SW480 (cell line): ENCODE results near the gene MPP1.
"Not testable (repeated sequence)": the region's sequence is repeated elsewhere in the genome, so short reads cannot be mapped to it uniquely, and the experiment has no call there.

ENCODE experiments used
- DNase-seq: peaks from one replicate; pipeline ENCODE4 v3.0.0-alpha.2; 2016; ENCODE audit warnings: low spot score

The MPP1 gene

DNA sequence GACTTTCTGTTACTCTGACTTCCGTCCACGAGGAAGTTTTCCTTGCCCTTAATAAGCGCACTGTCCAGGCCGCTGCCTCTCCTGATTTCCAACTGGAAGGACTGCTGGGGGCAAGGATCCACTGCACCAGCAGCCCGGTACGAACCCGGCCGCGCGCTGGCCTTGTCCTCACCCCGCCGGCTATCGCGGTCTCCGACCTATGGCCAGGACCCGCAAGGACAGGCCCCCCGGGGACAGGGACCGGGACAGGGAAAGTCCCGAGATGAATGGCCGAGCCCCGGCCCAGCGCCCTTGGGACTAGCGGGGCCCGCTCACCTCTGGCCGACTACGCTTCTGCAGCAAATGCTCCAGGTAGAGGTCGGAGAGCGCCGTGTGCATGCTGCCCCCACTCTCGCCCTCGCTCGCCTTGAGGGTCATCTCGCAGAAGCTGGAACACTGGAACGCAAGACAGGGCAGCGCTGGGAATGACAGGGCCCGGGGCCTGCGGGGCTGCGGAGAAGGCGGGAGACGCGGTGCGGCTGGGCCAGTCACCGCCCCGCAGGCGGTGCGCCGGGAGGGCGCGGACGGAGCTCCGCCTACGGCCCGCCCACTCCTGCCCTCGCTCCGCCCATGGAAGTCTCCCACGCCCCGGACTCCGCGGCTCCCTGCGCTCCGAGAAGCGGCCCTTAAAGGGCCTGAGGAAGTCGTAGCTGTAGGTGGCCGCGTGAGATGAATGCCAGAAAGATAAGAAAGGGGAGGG, at the start of gene MPP1:
MPP1 (minus strand) TSS at position 529 of the 739 bp plus-strand sequence; CDS start at position 417, 112 bp downstream.
- peak; percentile 60 for DNase-seq

DNA sequence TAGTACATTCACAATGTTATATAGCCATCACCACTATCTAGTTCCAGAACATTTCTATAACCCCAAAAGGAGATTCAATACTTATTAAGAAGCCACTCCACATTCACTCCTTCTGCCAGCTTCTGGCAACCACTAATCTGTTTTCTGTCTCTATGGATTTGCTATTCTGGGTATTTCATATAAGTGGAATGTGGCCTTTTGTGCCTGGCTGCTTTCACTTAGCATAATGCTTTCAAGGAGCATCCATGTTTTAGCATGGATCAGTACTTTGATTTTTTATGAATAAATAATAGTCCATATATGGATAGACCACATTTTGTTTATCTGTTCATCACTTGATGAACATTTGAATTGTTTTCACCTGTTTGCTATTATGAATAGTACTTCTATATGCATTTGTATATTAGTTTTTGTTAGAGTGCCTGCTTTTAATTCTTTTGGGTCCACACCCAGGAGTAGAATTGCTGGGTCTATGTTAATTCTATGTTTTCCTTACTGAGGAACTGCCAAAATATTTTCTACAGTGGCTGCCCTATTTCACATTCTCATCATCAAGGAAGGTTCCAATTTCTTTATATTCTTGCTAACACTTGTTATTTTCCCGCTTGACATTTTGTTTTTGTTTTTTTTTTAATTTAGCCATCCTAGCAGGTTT, 45.8 kb upstream of the MPP1 start:
- no peak for DNase-seq

DNA sequence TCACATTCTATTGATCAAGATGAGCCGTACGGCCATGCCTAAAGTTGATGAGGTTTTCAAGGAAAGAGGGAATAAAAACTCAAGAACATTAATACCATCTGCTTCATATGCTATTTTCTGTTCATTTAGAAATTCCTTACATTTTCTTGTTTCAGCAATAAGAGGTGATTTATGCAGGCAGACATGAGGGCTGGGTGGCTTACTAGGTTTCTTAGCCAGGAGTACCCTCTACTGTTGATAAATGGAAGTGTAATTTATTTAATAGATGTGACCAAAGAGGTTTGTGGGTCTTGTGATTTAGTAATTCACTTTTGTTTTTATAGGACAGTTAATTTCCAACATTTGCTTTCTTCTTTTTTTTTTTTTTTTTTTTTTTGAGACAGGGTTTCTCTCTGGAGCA, 35.6 kb upstream of the MPP1 start:
- DNase-seq, result peak; percentile 62

DNA sequence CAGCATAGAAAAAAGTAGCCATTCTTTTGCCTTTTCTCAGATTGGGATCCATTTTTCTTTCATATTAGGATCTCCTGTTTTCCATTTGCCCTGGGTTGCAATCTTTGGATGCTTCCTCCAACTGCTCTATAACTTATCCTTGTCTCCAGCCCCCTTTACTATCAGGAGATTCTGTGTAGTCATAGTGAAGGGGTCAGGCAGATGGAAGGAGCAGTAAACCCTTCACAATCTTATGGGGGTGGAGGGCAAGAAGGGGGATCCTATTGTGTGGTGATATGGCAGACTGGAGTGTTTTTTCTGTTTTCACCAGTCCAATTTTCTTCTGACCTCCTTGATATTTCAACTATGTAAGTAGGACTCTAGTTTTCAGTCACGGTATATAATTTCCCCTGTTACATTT, 30.9 kb upstream of the MPP1 start:
- DNase-seq, result no peak

GRCh38 chrX:154834562-154834961, 29.3 kb upstream of the MPP1 start, which contains the start of gene SMIM9:
SMIM9 (minus strand) TSS chrX:154834662; CDS start chrX:154830856, 3,806 bp downstream.
- DNase-seq, result no peak

DNA sequence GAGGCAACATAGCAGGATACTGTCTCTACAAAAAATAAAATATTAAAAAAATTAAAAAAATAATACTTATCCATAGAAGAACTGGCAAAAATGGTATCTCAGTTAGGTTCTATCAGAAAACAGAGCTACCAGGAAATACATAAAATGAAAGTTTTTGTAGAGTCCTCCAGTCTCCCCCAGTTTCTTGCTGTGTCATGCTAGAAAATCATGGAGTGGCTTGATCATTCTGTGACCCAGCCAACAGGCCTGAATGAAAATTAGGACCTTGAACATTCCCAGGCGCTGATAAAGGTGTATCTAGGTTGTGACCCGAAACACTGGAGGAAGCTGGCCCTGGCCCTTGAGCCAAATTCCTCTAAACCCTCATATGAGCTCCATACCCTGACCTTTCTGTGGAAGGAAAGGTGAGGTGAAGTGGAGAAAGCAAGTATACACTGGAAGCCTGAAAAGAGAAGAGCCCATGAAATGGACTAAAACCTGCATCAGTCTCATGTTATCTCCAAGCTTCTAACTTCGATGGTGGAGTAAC, 28.5 kb upstream of the MPP1 start:
- no peak for DNase-seq

GRCh38 chrX:154829926-154830442, 24.7 kb upstream of the MPP1 start:
- no peak for DNase-seq

DNA sequence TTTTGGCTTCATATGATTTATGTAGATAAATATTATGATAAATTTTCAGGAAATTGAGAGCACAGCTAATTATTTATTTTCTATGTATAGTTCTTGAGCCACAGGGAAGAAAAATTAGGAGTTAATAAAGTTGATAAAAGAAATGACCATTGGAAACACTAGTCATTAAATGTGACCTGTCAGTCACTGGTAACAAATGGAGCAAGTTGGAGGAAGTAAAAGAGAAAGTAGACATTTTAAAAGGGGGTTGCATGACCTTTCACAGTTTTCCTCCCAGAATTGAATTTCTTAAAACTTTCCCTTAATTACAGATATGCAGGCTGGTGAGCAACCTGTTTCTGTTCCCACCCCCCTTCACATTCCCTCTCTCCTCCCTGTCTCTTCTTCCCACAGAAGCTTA, 23.8 kb upstream of the MPP1 start:
- no peak for DNase-seq

DNA sequence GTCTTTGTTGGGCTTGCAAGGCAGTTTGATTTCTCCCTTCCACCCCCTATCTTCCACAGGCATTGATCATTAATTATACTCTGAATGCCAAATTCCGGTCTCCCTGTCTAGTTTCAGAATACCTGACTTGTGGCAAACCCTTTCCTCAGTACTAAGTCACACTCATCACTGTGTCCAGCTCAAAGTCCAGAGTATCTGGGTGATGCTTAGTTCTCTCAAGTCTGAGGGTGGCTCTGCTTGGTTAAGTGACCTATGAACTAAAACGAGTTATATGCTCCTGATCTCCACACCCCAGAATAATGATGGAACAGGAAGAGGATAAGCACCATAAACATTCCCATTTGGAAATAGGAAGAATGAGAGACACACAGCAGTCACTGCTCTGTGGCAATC, 22.7 kb upstream of the MPP1 start:
- no peak for DNase-seq

- DNase-seq, result no peak
These were observed 22.1 kb upstream of the MPP1 start for GRCh38 chrX:154827194-154828015.

- DNase-seq, result not testable (repeated sequence)
These were observed 20.3 kb upstream of the MPP1 start for GRCh38 chrX:154825586-154825985.

- DNase-seq, result no peak
These were observed 19.4 kb upstream of the MPP1 start for GRCh38 chrX:154824638-154825037.

GRCh38 chrX:154822029-154822428, 16.7 kb upstream of the MPP1 start:
- no peak for DNase-seq

DNA sequence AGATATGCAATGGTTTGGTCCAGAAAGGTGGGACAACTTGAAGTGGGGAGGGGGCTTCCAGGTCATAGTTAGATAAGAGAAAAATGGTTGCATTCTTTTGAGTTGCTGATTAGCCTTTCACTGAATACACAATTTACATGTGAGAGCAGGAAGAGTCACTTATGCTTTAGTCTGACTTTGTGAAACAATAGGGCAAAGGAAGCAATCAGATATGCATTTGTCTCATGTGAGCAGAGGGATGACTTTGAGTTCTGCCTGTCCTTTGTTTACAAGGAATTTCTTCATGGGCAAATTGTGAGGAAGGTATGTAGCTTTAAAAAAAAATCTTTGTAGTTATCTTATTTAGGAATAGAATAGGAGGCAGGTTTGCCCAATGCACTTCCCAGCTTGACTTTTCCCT, 16.2 kb upstream of the MPP1 start:
- no peak for DNase-seq

GRCh38 chrX:154819771-154820341, 14.6 kb upstream of the MPP1 start:
- DNase-seq, result no peak

DNA sequence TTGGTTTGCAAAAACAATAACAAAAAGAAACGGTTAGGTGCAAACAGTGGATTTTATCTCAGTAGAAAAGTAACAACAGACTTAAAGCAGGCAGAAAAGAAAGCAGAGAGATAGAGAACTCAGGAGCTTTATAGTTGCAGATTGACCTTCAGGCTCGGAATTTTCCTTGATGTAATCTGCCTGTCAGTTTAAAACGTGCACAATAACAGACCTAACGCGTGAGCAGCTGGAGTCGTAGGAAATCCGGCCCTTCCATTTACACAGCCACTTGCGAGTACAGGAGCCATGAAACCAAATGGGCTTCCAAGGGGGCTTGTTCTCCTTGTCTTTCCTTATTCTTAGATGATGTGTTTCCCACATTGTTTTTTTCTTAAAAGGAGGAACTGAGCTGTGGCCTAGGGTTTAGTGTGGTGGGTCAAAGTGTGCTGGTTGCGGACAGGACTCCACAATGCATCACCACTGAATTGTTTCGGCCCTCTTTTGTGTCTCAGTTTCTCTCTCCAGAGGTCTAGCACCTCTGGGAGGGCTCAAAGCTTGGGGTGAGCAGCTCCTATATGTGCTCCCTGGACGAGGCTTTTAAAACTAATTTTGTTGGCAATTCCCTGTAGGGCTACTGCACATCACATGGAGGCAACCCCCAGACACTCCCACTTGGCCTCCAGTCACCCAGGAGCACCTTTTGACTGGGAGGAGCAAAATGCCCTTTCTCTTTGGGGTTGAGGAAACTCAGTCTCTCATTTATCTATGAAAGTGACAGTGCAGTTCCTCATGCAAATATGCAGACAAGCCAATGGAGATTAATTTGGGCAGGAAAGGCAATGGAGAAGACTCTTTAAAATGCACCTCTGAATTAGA, 13.9 kb upstream of the MPP1 start:
- DNase-seq, result no peak

- DNase-seq, result not testable (repeated sequence)
These were observed 11.8 kb upstream of the MPP1 start for GRCh38 chrX:154817048-154817618.

DNA sequence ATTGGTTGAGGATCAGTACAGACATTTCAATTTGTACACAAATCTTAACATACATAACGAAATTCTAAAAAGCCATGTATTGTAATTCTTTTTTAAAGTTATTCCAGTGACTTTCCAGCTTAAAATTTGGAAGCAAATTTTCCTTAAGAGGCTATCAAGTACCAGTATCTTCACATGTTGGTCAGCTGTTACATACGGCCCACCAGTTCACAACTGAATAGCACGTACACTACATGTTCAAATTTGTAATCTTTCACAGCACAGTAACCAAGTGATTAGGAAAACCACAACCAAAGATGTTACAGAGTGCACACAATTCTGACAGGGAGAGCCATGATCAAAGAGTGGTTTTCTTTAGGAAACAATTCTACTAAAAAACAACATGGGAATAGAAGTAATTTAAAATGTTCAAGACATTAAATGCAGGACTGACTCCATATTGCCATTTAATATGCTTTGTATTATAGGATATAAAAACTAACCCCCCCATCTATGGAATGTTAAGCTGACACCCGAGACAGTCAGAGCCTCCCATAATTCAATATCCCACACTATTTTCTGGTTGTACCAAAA, 11.1 kb upstream of the MPP1 start:
- DNase-seq, result not testable (repeated sequence)

GRCh38 chrX:154815274-154815818, 10.1 kb upstream of the MPP1 start:
- DNase-seq, result no peak

GRCh38 chrX:154813801-154814200, 8.5 kb upstream of the MPP1 start:
- no peak for DNase-seq
